ENCODE measurements around the gene BSND.

The BSND gene

DNA sequence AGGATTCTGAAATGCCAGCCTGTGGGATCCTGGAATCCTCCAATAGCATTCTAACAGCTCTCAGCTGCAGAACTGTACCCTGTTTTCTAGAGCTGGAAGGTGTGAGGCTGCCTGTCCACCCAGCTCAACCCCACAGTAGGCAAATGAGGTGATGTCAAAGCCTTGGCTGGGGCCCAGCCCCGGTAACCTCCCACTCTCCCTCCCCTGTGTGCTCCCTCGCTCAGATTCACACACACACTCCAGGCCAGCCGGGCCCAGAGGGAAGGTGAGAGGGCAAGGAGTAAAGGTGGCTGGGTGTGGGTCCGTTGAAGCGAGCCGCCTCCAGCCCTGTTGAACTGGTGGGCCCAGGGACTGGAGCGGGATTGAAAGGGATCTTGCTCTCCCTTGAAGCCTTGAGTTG, at the start of gene BSND:
BSND (plus strand) TSS at position 257 of the 400 bp plus-strand sequence. CDS start 254 bp downstream, outside the sequence.
- TF ChIP-seq, protein P1, sequence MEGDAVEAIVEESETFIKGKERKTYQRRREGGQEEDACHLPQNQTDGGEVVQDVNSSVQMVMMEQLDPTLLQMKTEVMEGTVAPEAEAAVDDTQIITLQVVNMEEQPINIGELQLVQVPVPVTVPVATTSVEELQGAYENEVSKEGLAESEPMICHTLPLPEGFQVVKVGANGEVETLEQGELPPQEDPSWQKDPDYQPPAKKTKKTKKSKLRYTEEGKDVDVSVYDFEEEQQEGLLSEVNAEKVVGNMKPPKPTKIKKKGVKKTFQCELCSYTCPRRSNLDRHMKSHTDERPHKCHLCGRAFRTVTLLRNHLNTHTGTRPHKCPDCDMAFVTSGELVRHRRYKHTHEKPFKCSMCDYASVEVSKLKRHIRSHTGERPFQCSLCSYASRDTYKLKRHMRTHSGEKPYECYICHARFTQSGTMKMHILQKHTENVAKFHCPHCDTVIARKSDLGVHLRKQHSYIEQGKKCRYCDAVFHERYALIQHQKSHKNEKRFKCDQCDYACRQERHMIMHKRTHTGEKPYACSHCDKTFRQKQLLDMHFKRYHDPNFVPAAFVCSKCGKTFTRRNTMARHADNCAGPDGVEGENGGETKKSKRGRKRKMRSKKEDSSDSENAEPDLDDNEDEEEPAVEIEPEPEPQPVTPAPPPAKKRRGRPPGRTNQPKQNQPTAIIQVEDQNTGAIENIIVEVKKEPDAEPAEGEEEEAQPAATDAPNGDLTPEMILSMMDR (conservative IDR thresholded peaks at IDR 0.05; ENCODE audit: control insufficient read depth, insufficient read depth, low read depth, low read length), result no peak
- no peak within 1 kb of the TSS for H3K4me3 ChIP-seq (ENCODE audit: control insufficient read depth, low read depth, low read length)
- no peak for DNase-seq (ENCODE audit: low read depth)

DNA sequence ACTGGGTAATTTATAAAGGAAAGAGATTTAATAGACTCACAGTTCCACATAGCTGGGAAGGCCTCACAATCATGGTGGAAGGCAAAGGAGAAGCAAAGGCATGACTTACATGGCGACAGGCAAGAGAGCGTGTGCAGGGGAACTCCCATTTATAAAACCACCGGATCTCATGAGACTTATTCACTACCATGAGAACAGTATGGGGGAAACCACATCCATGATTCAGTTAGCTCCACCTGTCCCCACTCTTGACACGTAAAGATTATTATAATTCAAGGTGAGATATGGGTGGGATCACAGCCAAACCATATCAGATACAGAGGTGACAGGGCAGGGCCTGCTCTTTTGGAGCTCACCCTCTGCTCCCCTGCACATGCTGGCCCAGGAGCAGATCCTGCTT, 49.7 kb upstream of the BSND start:
- TF ChIP-seq, protein P1 (conservative IDR thresholded peaks at IDR 0.05; ENCODE audit: control insufficient read depth, insufficient read depth, low read depth, low read length), result no peak
- DNase-seq (ENCODE audit: low read depth), result no peak
- no peak overlapping the region for H3K4me3 ChIP-seq (ENCODE audit: control insufficient read depth, low read depth, low read length)

DNA sequence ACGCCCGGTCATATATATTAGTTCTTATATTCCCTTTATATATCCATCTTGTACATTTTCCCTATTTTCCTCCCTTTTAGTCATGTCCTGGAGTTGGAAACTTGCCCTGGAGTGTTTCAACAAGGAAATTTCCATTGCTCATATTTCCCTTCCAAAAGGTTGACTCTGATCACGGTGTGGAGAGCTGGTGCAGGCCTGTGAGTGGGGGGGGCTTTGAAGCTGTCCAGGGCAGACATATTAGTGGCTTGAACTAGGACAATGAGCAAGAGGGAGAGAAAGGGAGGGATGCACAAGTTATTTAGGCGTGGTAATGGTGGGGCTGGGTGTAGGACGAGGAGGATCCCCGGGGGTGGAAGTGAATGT, 48.7 kb upstream of the BSND start:
- TF ChIP-seq, protein P1 (conservative IDR thresholded peaks at IDR 0.05; ENCODE audit: control insufficient read depth, insufficient read depth, low read depth, low read length), result no peak
- peak; percentile 58 for DNase-seq (ENCODE audit: low read depth)
- H3K4me3 ChIP-seq (ENCODE audit: control insufficient read depth, low read depth, low read length), result no peak overlapping the region

DNA sequence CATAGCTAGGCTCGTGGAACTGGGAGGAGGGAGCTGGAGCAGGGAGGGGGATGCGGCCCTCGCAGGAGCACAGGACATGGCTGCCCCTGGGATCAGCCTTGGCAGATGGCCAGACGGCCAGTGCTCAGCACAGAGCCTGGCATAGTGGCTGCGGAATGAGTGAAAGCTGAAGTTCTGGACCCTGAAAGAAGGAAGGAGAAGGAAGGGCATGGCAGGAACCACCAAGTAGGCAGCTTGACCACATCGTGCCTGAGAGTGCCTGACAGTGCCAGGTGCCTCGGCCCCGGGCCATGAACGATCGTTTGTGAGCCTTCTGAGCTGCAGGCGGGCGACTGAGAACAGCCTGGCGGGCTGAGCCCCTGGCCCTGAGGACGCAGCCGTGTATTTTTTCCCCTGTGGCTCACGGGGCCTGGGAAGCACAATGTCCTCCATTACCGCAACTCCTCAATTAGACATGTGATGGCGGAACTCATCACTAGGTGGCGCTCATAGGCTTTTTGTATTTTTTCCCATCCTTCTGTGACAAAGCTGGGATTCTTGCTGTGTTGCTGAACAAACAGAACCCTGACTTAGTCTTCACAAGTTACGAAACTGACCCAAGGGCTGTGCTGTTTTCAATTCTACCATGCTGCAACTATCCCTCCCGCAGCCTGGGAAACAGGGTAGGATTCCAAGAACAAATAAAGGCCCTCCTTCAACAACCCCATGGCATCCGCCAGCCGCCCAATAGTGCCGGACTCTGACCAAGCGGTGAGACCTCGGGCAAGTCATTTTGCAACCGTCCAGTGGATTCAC, 48.2 kb upstream of the BSND start:
- peak overlapping the region; percentile 22 for H3K4me3 ChIP-seq (ENCODE audit: control insufficient read depth, low read depth, low read length)
- TF ChIP-seq, protein P1 (conservative IDR thresholded peaks at IDR 0.05; ENCODE audit: control insufficient read depth, insufficient read depth, low read depth, low read length), result peak; percentile 72
- DNase-seq (ENCODE audit: low read depth), result peak; percentile 90

DNA sequence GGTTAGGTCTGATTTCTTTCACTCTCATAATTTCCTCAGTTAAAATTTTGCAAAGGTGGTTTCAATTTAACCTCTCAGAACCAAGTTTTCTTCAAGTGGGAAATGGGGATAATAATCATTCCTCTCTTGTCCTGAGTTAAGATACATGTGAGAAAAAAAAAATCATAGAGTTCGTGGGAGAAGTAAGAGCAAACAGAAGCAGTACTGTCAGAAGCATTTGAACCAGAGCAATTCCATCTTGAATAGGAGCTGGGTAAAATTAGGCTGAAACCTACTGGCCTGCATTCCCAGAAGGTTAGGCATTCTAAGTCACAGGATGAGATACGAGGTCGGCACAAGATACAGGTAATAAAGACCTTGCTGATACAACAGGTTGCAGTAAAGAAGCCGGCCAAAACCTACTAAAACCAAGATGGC, 46.9 kb upstream of the BSND start:
- TF ChIP-seq, protein P1 (conservative IDR thresholded peaks at IDR 0.05; ENCODE audit: control insufficient read depth, insufficient read depth, low read depth, low read length), result no peak
- H3K4me3 ChIP-seq (ENCODE audit: control insufficient read depth, low read depth, low read length), result no peak overlapping the region
- DNase-seq (ENCODE audit: low read depth), result no peak

DNA sequence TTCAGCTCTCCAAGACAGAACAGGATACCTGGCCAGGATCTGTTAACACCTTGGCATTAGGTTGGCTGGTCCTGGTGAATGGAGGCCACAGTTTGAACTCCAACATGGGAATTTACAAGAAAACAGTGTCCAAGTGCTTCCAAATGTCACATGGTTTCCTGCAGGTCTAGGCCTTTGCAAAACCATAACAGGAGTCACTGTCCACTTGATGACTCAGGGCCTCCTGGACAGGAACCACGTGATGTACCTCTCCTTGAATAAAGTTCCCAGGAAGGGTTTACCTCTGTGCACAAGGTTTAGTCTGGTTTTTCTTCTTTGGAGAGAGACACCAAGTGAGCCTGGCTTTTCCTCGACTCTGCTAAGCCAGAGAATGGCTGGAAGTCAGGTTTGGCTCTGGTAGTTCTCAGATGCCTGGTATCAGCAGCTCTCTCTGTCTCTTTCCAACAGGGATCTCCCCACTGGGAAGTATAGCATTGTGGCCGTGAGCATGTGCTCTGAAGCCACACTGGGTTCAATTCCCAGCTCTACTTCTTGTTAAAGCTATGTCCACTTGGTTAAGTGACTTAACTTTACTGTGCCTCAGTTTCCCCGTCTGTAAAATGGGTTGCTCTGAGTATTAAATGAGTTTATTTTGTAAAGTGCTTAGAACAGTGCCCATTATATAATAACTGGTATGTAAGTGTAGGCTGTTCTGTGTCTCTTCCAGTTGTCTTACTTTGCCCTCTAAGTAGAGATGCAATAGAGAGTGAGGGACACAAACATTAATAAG, 45.6 kb upstream of the BSND start:
- H3K4me3 ChIP-seq (ENCODE audit: control insufficient read depth, low read depth, low read length), result no peak overlapping the region
- TF ChIP-seq, protein P1 (conservative IDR thresholded peaks at IDR 0.05; ENCODE audit: control insufficient read depth, insufficient read depth, low read depth, low read length), result no peak
- DNase-seq (ENCODE audit: low read depth), result peak; percentile 52
